HepG2 (cell line): ENCODE data around the gene TRAF4. TPM values are rescaled to one million over a fixed set of nuclear protein-coding genes. Genes with fewer than 3 reads are reported as not detected.

ENCODE experiments used
- ADNP ChIP-seq: sonication (generic); formaldehyde crosslinking; IDR thresholded peaks from 2 replicates; pipeline ENCODE4 v1.4.0; 2020; ENCODE audit warnings: missing genetic modification reagents
- MEIS2 ChIP-seq: sonication (generic); formaldehyde crosslinking; IDR thresholded peaks from 2 replicates; pipeline ENCODE4 v1.9.0; 2021; ENCODE audit warnings: mild to moderate bottlenecking, missing genetic modification reagents
- MYPOP ChIP-seq: sonication (generic); formaldehyde crosslinking; IDR thresholded peaks from 2 replicates; pipeline ENCODE4 v1.8.1; 2023; ENCODE audit warnings: mild to moderate bottlenecking, moderate library complexity, missing genetic modification reagents
- NR2F6 ChIP-seq, 2 experiments: IDR thresholded peaks; 2 replicates each; pipeline ENCODE4 v1.6.1; 2016; ENCODE audit warnings: antibody characterized with exemption in 1 of 2, mild to moderate bottlenecking in 1 of 2
- RNF219 ChIP-seq: sonication (generic); formaldehyde crosslinking; IDR thresholded peaks from 2 replicates; pipeline ENCODE4 v1.5.0; 2020; ENCODE audit warnings: mild to moderate bottlenecking, missing genetic modification reagents
- RXRA ChIP-seq: sonication (generic); formaldehyde crosslinking; IDR thresholded peaks from 2 replicates; pipeline ENCODE4 v1.5.1; 2020; ENCODE audit warnings: missing genetic modification reagents
- SMAD9 ChIP-seq: sonication (generic); formaldehyde crosslinking; IDR thresholded peaks from 2 replicates; pipeline ENCODE4 v1.5.1; 2020; ENCODE audit warnings: mild to moderate bottlenecking, missing genetic modification reagents
- ZBTB49 ChIP-seq: sonication (generic); formaldehyde crosslinking; IDR thresholded peaks from 2 replicates; pipeline ENCODE4 v1.4.0; 2020; ENCODE audit warnings: missing genetic modification reagents, borderline replicate concordance
- ZMAT3 ChIP-seq: sonication (generic); formaldehyde crosslinking; conservative IDR thresholded peaks from 2 replicates; pipeline ENCODE4 v1.7.0; 2021; ENCODE audit warnings: missing genetic modification reagents
- ZNF263 ChIP-seq: sonication (generic); formaldehyde crosslinking; IDR thresholded peaks from 2 replicates; pipeline ENCODE4 v1.4.0; 2020; ENCODE audit warnings: missing genetic modification reagents
- ZNF460 ChIP-seq: sonication (generic); formaldehyde crosslinking; IDR thresholded peaks from 2 replicates; pipeline ENCODE4 v1.5.1; 2020; ENCODE audit warnings: missing genetic modification reagents, mild to moderate bottlenecking, borderline replicate concordance
- ZSCAN30 ChIP-seq: sonication (generic); formaldehyde crosslinking; IDR thresholded peaks from 2 replicates; pipeline ENCODE4 v1.5.0; 2020; ENCODE audit warnings: mild to moderate bottlenecking, missing genetic modification reagents
- polyA plus RNA-seq, 8 experiments: library from polyadenylated mRNA; depleted of rRNA in 3 of 8; stranded (reverse) in 7 of 8; unstranded in 1 of 8; fragments of >200 nt; fragmentation: Illumina TruSeq in 4 of 8; extraction: Trizol in 4 of 8; gene quantifications; 2 replicates each; pipeline versions ENCODE4 v1.2.1 to v1.2.3, GENCODE V29; 2011 to 2016; ENCODE audit warnings: low read depth in 4 of 8, missing spikeins in 1 of 8, mixed read lengths in 1 of 8; ENCODE audit not compliant: insufficient read depth in 1 of 8
- total RNA-seq, 5 experiments: library from RNA; depleted of rRNA; stranded (reverse); fragments of >200 nt; fragmentation: Illumina TruSeq; extraction: Trizol; gene quantifications; 2 replicates each; pipeline ENCODE4 v1.2.3, GENCODE V29; 2016; ENCODE audit warnings: low read depth in 1 of 5
- TF ChIP-seq, protein P1 (sequence below): sonication (generic); formaldehyde crosslinking; IDR thresholded peaks from 2 replicates; pipeline ENCODE4 v1.4.0; 2020; ENCODE audit warnings: missing genetic modification reagents
- TF ChIP-seq, protein P2 (sequence below): sonication (generic); formaldehyde crosslinking; IDR thresholded peaks from 2 replicates; pipeline ENCODE4 v1.4.0; 2020; ENCODE audit warnings: missing genetic modification reagents, mild to moderate bottlenecking, borderline replicate concordance

The TRAF4 gene
- total and polyA plus RNA-seq, 2 of the 13 experiments (the other 11 are each of a cell fraction or from before 2014, with no cell fraction given): 86.0 to 89.9 TPM

DNA sequence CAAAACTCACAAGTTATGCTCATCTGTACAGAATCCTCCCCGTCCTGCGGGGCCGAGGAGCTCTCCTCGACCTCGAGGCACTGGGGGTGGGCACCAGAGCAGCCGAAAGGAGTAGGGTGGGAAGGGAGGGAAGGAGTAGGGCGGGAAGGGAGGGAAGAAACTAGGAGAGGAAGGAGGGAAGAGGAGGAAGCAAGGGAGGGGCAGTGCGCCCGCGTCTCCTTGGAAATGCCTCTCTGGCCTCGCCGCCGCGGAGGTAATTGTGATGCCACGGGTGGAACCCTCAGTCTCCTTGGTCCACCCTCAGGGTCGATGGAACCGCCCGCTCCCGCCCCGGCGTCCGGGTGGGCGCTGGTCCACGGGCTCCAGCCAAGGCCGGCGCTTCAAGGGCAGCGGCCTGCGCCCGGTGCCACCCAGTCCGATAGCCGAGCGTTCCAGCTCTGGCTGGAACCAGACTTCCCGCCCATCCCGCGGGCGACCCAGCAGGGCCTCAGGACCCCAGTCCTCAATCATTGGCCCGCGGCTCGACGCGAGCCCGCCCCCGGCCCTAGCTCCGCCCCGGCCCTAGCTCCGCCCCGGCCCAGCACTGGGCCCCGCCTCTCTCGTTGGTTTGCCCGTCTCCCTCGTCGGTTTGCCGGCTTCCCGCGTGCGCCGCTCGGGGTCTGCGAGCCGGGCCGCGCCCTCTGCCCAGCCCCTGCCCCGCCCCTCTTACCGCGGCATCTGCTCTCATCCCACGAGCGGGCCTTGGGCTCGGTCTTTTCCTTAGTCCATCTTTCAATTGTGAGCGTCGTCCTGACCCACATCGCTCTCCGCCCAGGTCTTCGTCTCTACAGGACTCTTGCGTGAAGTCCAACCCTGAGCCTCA is 32.7 kb upstream of the TRAF4 start (continued):
- TF ChIP-seq, protein P1, sequence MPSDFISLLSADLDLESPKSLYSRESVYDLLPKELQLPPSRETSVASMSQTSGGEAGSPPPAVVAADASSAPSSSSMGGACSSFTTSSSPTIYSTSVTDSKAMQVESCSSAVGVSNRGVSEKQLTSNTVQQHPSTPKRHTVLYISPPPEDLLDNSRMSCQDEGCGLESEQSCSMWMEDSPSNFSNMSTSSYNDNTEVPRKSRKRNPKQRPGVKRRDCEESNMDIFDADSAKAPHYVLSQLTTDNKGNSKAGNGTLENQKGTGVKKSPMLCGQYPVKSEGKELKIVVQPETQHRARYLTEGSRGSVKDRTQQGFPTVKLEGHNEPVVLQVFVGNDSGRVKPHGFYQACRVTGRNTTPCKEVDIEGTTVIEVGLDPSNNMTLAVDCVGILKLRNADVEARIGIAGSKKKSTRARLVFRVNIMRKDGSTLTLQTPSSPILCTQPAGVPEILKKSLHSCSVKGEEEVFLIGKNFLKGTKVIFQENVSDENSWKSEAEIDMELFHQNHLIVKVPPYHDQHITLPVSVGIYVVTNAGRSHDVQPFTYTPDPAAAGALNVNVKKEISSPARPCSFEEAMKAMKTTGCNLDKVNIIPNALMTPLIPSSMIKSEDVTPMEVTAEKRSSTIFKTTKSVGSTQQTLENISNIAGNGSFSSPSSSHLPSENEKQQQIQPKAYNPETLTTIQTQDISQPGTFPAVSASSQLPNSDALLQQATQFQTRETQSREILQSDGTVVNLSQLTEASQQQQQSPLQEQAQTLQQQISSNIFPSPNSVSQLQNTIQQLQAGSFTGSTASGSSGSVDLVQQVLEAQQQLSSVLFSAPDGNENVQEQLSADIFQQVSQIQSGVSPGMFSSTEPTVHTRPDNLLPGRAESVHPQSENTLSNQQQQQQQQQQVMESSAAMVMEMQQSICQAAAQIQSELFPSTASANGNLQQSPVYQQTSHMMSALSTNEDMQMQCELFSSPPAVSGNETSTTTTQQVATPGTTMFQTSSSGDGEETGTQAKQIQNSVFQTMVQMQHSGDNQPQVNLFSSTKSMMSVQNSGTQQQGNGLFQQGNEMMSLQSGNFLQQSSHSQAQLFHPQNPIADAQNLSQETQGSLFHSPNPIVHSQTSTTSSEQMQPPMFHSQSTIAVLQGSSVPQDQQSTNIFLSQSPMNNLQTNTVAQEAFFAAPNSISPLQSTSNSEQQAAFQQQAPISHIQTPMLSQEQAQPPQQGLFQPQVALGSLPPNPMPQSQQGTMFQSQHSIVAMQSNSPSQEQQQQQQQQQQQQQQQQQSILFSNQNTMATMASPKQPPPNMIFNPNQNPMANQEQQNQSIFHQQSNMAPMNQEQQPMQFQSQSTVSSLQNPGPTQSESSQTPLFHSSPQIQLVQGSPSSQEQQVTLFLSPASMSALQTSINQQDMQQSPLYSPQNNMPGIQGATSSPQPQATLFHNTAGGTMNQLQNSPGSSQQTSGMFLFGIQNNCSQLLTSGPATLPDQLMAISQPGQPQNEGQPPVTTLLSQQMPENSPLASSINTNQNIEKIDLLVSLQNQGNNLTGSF (CRISPR knock-in tag): peak; percentile 88
- TF ChIP-seq NR2F6 (IDR thresholded peaks at IDR 0.05) (no peak), NR2F6 (CRISPR knock-in tag; IDR thresholded peaks at IDR 0.05) (0 out of 2 replicates have a peak, but pooled peaks have one; percentile 22), MYPOP (CRISPR knock-in tag) (0 out of 2 replicates have a peak, but pooled peaks have one; percentile 12), MEIS2 (CRISPR knock-in tag) (peak; percentile 50; the same call in 1 of the 2 replicates), RNF219 (CRISPR knock-in tag) (no peak), ZMAT3 (no peak), ZSCAN30 (CRISPR knock-in tag) (no peak), ZNF460 (CRISPR knock-in tag) (no peak), ZNF263 (CRISPR knock-in tag) (peak; percentile 45), SMAD9 (CRISPR knock-in tag) (0 out of 2 replicates have a peak, but pooled peaks have one; percentile 63), RXRA (no peak; the same call in 1 of the 2 replicates), ADNP (no peak), ZBTB49 (CRISPR knock-in tag) (no peak)
- TF ChIP-seq, protein P2, sequence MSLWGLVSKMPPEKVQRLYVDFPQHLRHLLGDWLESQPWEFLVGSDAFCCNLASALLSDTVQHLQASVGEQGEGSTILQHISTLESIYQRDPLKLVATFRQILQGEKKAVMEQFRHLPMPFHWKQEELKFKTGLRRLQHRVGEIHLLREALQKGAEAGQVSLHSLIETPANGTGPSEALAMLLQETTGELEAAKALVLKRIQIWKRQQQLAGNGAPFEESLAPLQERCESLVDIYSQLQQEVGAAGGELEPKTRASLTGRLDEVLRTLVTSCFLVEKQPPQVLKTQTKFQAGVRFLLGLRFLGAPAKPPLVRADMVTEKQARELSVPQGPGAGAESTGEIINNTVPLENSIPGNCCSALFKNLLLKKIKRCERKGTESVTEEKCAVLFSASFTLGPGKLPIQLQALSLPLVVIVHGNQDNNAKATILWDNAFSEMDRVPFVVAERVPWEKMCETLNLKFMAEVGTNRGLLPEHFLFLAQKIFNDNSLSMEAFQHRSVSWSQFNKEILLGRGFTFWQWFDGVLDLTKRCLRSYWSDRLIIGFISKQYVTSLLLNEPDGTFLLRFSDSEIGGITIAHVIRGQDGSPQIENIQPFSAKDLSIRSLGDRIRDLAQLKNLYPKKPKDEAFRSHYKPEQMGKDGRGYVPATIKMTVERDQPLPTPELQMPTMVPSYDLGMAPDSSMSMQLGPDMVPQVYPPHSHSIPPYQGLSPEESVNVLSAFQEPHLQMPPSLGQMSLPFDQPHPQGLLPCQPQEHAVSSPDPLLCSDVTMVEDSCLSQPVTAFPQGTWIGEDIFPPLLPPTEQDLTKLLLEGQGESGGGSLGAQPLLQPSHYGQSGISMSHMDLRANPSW (CRISPR knock-in tag): no peak
